Activated B cell treated with CpG ODN at 0.5 μM for 24 hours (primary cell): ENCODE measurements around the gene SEC31B. TPM values are rescaled to one million over a fixed set of nuclear protein-coding genes. Genes with fewer than 3 reads are reported as not detected.

Experiments used
- ATAC-seq: fragments of 200-7000 bp; cut with Tn5 transposase; one replicate; pipeline ENCODE4 v1.10.0; 2021; ENCODE audit warnings: low read depth, mild to moderate bottlenecking, moderate library complexity
- CTCF ChIA-PET: fragments of 350-600 bp; sonication (Branson Sonifier 250); formaldehyde crosslinking; loops from one replicate; lab custom pipeline; 2021; ENCODE audit warnings: antibody characterized with exemption; lab: Charles Lee
- POLR2A ChIA-PET: fragments of 350-600 bp; sonication (Branson Sonifier 250); formaldehyde crosslinking; loops from one replicate; lab custom pipeline; 2021; ENCODE audit warnings: antibody characterized with exemption; lab: Charles Lee
- DNase-seq: peaks from one replicate; pipeline ENCODE4 v3.0.0; 2022
- H3K27ac Mint-ChIP-seq: one replicate; pipeline ENCODE4 v1.8.0; 2020; ENCODE audit warnings: mixed read lengths
- H3K27me3 Mint-ChIP-seq: one replicate; pipeline ENCODE4 v1.8.0; 2021; ENCODE audit warnings: mixed read lengths
- H3K36me3 Mint-ChIP-seq: one replicate; pipeline ENCODE4 v1.8.0; 2021; ENCODE audit warnings: low read depth, mixed read lengths
- H3K4me1 Mint-ChIP-seq: one replicate; pipeline ENCODE4 v1.8.0; 2021; ENCODE audit warnings: mixed read lengths
- H3K4me3 Mint-ChIP-seq: one replicate; pipeline ENCODE4 v1.8.0; 2020; ENCODE audit warnings: mild to moderate bottlenecking, mixed read lengths
- H3K9me3 Mint-ChIP-seq: one replicate; pipeline ENCODE4 v1.8.0; 2020; ENCODE audit warnings: mixed read lengths
- CTCF ChIP-seq: fragments of 200-600 bp; IDR thresholded peaks from one replicate; pipeline ENCODE4 v1.8.0; 2022; ENCODE audit warnings: antibody characterized with exemption, mild to moderate bottlenecking
- intact Hi-C: fragments of 100-400 bp; cut with micrococcal nuclease; formaldehyde crosslinking; loops from one replicate; pipeline ENCODE4 v1.15.1; 2024
- total RNA-seq: library from RNA; stranded (reverse); gene quantifications from 2 replicates; pipeline ENCODE4 v1.2.3, GENCODE V29; 2022

The SEC31B gene
- total RNA-seq, 1 donor from 2014 or later, result 21.6 TPM

- peaks cover 37% of the 10 kb centered on the region for H3K36me3 Mint-ChIP-seq
- no peak overlapping the region for H3K27ac Mint-ChIP-seq
- CTCF ChIA-PET, result no interaction called here
- H3K27me3 Mint-ChIP-seq, result no peaks in the 10 kb centered on the region
- POLR2A ChIA-PET, result no interaction called here
- H3K4me1 Mint-ChIP-seq, result no peaks in the 10 kb centered on the region
- DNase-seq, result no peak
- no peak for TF ChIP-seq CTCF
- intact Hi-C loops, result no loop called here
- H3K9me3 Mint-ChIP-seq, result no peaks in the 10 kb centered on the region
- no peak for ATAC-seq
- no peak overlapping the region for H3K4me3 Mint-ChIP-seq
These were observed 30.3 kb downstream of the SEC31B start for GRCh38 chr10:100489396-100489795.

- H3K27ac Mint-ChIP-seq, result no peak overlapping the region
- no peak for TF ChIP-seq CTCF
- H3K4me3 Mint-ChIP-seq, result no peak overlapping the region
- intact Hi-C loops, result no loop called here
- ChIA-PET CTCF (no interaction called here), POLR2A (no interaction called here)
- DNase-seq (no peak), ATAC-seq (no peak)
- peaks cover 25% of the 10 kb centered on the region for H3K36me3 Mint-ChIP-seq
- peaks cover 5% of the 10 kb centered on the region for H3K27me3 Mint-ChIP-seq
- H3K4me1 Mint-ChIP-seq, result no peaks in the 10 kb centered on the region
- H3K9me3 Mint-ChIP-seq, result no peaks in the 10 kb centered on the region
These were observed 32.1 kb downstream of the SEC31B start for GRCh38 chr10:100487529-100487928.

DNA sequence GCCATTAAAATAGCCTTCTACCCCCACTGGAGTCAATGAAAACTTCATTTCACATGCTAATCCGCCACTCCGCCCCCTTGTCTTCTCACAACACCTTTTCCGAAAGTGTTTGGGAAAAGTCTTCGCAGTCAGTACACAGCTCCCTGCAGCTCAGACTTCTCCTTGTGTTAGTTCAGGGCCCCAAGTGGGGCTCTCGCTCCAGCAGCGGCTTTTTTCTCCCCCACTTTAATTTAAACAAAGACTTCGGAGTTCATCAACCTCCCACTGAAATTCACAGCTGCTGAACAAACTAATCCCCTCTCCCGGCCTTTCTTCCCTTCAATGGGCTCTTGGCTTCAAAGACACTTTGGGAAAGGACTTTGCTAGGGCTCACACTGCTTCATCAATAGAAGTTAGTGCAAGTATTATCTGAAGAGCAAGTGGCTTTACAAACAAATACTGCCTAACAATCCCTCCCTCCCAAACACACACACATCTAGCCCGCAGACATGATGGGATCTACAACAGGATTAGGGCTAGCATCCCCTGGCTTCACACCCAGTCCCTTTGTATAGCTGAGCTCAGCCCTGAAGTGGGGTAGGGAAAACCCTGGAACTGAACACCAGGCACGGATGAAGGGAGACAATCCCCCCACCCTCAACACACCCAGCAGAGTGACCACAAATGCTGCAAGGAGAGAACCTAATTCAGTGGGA is 33.7 kb downstream of the SEC31B start:
- ATAC-seq (no peak), DNase-seq (no peak)
- Mint-ChIP-seq H3K4me1 (peaks cover 9% of the 10 kb centered on the region), H3K27ac (no peak overlapping the region), H3K36me3 (peaks cover 22% of the 10 kb centered on the region), H3K9me3 (peaks cover 2% of the 10 kb centered on the region), H3K4me3 (no peak overlapping the region), H3K27me3 (peaks cover 8% of the 10 kb centered on the region)
- ChIA-PET POLR2A (no interaction called here), CTCF (no interaction called here)
- TF ChIP-seq CTCF, result no peak
- intact Hi-C loops, result no loop called here

GRCh38 chr10:100485366-100485765 is 34.3 kb downstream of the SEC31B start:
- Mint-ChIP-seq H3K27me3 (peaks cover 12% of the 10 kb centered on the region), H3K4me1 (peaks cover 9% of the 10 kb centered on the region), H3K27ac (no peak overlapping the region), H3K36me3 (peaks cover 22% of the 10 kb centered on the region), H3K9me3 (peaks cover 2% of the 10 kb centered on the region), H3K4me3 (no peak overlapping the region)
- ATAC-seq, result no peak
- ChIA-PET POLR2A (no interaction called here), CTCF (no interaction called here)
- DNase-seq, result no peak
- intact Hi-C loops, result no loop called here
- TF ChIP-seq CTCF, result no peak

GRCh38 chr10:100483876-100484666 is 35.6 kb downstream of the SEC31B start:
- H3K27me3 Mint-ChIP-seq, result peaks cover 21% of the 10 kb centered on the region
- peaks cover 11% of the 10 kb centered on the region for H3K36me3 Mint-ChIP-seq
- H3K4me3 Mint-ChIP-seq, result no peak overlapping the region
- DNase-seq, result no peak
- ChIA-PET POLR2A (no interaction called here), CTCF (interaction anchor here (1.1 kb wide), 1 partner anchor 15 kb away, joined by 4 read pairs; no protein-coding TSS in a partner anchor)
- H3K9me3 Mint-ChIP-seq, result peaks cover 2% of the 10 kb centered on the region
- TF ChIP-seq CTCF, result no peak
- intact Hi-C loops, result loop anchor here (2.0 kb wide), 1 partner anchor 197 kb away; the partner anchor contains the start of gene BLOC1S2
- peaks cover 9% of the 10 kb centered on the region for H3K4me1 Mint-ChIP-seq
- H3K27ac Mint-ChIP-seq, result no peak overlapping the region
- ATAC-seq, result no peak
